ENCODE results near the gene API5.

DNA sequence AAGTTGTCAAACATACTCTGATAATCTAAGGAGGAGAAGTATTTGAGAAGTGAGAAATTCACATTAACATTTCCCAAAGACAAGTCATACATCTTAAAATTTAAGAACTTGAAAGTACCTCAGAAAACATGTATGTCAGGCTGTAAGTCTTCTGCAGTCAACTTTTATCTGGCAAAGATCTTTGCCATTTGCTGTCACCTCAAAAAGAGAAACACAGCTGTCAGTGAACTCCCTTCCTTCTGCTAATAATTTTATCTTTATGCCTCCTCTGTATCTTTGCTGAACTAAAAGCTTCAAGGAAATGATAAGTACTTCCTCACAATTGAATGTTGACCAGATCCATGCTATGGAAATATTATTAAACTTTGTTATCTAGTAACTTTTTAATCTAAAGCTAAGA is 65.6 kb downstream of the API5 start:
- TF ChIP-seq RAD21 (IDR thresholded peaks at IDR 0.05; ENCODE audit: insufficient read depth, low read depth, low read length) (no peak), NFIC (IDR thresholded peaks at IDR 0.05; ENCODE audit: low read depth, low read length) (no peak), EZH2 (IDR thresholded peaks at IDR 0.05; ENCODE audit: borderline replicate concordance, control insufficient read depth, low read depth, low read length) (no peak)
- TF ChIP-seq, protein P1, sequence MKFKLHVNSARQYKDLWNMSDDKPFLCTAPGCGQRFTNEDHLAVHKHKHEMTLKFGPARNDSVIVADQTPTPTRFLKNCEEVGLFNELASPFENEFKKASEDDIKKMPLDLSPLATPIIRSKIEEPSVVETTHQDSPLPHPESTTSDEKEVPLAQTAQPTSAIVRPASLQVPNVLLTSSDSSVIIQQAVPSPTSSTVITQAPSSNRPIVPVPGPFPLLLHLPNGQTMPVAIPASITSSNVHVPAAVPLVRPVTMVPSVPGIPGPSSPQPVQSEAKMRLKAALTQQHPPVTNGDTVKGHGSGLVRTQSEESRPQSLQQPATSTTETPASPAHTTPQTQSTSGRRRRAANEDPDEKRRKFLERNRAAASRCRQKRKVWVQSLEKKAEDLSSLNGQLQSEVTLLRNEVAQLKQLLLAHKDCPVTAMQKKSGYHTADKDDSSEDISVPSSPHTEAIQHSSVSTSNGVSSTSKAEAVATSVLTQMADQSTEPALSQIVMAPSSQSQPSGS (IDR thresholded peaks at IDR 0.05; ENCODE audit: low read length): no peak
- TF ChIP-seq, protein P2, sequence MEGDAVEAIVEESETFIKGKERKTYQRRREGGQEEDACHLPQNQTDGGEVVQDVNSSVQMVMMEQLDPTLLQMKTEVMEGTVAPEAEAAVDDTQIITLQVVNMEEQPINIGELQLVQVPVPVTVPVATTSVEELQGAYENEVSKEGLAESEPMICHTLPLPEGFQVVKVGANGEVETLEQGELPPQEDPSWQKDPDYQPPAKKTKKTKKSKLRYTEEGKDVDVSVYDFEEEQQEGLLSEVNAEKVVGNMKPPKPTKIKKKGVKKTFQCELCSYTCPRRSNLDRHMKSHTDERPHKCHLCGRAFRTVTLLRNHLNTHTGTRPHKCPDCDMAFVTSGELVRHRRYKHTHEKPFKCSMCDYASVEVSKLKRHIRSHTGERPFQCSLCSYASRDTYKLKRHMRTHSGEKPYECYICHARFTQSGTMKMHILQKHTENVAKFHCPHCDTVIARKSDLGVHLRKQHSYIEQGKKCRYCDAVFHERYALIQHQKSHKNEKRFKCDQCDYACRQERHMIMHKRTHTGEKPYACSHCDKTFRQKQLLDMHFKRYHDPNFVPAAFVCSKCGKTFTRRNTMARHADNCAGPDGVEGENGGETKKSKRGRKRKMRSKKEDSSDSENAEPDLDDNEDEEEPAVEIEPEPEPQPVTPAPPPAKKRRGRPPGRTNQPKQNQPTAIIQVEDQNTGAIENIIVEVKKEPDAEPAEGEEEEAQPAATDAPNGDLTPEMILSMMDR (IDR thresholded peaks at IDR 0.05 in 2 of 3, conservative IDR thresholded peaks at IDR 0.05 in 1 of 3; ENCODE audit: control insufficient read depth in 2 of 3, extremely low read depth in 1 of 3, insufficient read depth in 1 of 3, low read depth in 3 of 3, low read length in 3 of 3): no peak
- TF ChIP-seq, protein P3, sequence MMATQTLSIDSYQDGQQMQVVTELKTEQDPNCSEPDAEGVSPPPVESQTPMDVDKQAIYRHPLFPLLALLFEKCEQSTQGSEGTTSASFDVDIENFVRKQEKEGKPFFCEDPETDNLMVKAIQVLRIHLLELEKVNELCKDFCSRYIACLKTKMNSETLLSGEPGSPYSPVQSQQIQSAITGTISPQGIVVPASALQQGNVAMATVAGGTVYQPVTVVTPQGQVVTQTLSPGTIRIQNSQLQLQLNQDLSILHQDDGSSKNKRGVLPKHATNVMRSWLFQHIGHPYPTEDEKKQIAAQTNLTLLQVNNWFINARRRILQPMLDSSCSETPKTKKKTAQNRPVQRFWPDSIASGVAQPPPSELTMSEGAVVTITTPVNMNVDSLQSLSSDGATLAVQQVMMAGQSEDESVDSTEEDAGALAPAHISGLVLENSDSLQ (IDR thresholded peaks at IDR 0.05): no peak
